ENCODE measurements around the gene ERGIC2.
"Not testable (repeated sequence)": the region's sequence is repeated elsewhere in the genome, so short reads cannot be mapped to it uniquely, and the experiment has no call there.

The ERGIC2 gene

DNA sequence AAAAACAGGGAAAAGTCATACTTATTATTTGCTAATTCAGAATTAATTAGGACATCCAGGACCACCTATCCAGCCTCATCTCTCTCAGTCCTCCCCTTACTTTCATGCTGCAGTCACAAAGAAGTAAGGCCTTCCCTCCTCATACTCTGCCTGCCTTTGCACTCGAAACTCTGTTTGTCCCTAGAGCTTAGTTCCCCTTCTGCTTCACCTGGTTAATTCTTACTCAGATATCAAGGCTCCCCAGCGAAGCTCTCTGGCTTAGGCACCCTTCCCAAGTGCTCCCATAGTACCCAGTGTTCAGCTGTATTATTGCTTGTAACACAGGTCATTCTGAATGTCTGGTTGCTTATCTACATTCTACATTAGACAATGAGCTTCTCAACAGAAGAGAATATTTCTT, 81.3 kb downstream of the ERGIC2 start:
- no peak for DNase-seq (ENCODE audit: low read depth in 3 of 3)

DNA sequence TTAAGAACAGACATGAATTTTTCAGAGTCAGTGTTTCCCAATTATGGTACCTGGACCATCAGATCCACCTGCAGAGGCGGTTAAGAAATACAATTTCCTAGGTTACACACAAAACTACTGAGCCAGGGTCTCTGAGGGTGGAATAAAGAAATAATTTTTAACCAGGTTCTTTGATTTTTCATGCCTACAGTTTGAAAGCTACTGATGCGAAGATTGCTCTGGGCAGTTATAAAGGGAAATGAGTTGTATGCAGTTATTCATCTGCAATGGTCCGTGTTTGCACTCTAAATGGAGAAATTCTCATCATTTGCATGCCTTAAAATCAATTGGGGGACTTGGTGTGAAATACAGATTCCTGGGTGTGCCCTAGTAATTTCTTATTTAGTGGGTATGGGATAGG, 89.7 kb downstream of the ERGIC2 start:
- DNase-seq (ENCODE audit: low read depth in 3 of 3) = no peak

GRCh38 chr12:29290475-29290874, 90.5 kb downstream of the ERGIC2 start:
- DNase-seq (ENCODE audit: low read depth in 3 of 3) = not testable (repeated sequence)

- no peak for DNase-seq (ENCODE audit: low read depth in 3 of 3)
Measured at GRCh38 chr12:29288031-29288430, 92.9 kb downstream of the ERGIC2 start.

DNA sequence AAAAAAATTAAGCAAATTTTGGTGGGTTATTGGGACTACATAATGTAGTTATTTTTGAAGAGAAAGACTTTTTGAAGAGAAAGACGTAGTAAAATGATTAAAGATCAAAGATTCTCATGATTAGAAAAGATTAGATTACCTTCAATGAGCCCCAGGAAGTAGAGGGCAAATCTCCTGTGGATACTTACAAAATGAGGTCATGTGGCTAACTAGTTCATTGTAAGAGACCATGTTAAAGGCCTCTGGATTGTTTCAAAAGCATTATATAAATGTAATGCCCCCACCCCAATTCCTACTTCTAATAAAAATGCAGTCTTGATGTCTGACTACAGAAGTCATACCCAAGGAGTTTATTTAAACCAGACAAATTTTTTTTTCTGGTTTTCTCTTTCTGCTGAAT, 93.3 kb downstream of the ERGIC2 start:
- DNase-seq (ENCODE audit: low read depth in 3 of 3) = no peak

Measured in stimulated activated CD4-positive, alpha-beta T cell treated with anti-CD3 and anti-CD28 coated beads, TNF-alpha, amount 100 ng/mL, for 24 hours (primary cell).